Sigmoid colon (tissue), 7 donors: Measurements from ENCODE around the gene CAPN10. TPM values are rescaled to one million over a fixed set of nuclear protein-coding genes. Genes with fewer than 3 reads are reported as not detected.

Source experiments
- DNase-seq: peaks from one replicate; pipeline ENCODE4 v3.0.0-alpha.2; 2019
- H3K27ac ChIP-seq, 4 donors: fragments of 200-600 bp; sonication (generic); one replicate each; pipeline ENCODE4 v1.5.1; 2016 to 2019; ENCODE audit warnings: mild to moderate bottlenecking in 1 of 4
- H3K27me3 ChIP-seq, 3 donors: fragments of 200-600 bp; sonication (generic); one replicate each; pipeline ENCODE4 v1.5.1; 2019; ENCODE audit warnings: mild to moderate bottlenecking in 1 of 3
- H3K36me3 ChIP-seq, 4 donors: fragments of 200-600 bp; sonication (generic); one replicate each; pipeline ENCODE4 v1.5.1; 2016 to 2019
- H3K4me1 ChIP-seq, 4 donors: fragments of 200-600 bp; sonication (generic); one replicate each; pipeline ENCODE4 v1.5.1; 2017 to 2019
- H3K4me3 ChIP-seq, 4 donors: fragments of 200-600 bp; sonication (generic); one replicate each; pipeline ENCODE4 v1.5.1; 2017 to 2019; ENCODE audit warnings: mild to moderate bottlenecking in 2 of 4, moderate library complexity in 1 of 4
- H3K9me3 ChIP-seq, 4 donors: fragments of 200-600 bp in 3 of 4; sonication (generic) in 3 of 4; one replicate each; pipeline versions ENCODE4 v1.5.1 to v1.6.1; 2013 to 2019
- EP300 ChIP-seq, 4 donors: sonication (generic); formaldehyde crosslinking; IDR thresholded peaks; one replicate each; pipeline ENCODE4 v1.6.1; 2017; ENCODE audit warnings: antibody characterized with exemption in 4 of 4
- POLR2A ChIP-seq, 2 donors: fragments of 450-650 bp; IDR thresholded peaks; one replicate each; pipeline ENCODE4 v1.6.1; 2016; ENCODE audit warnings: antibody characterized with exemption in 2 of 2, mild to moderate bottlenecking in 2 of 2, moderate library complexity in 2 of 2
- POLR2AphosphoS5 ChIP-seq, 4 donors: sonication (generic); formaldehyde crosslinking; IDR thresholded peaks; one replicate each; pipeline ENCODE4 v1.6.1; 2017; ENCODE audit warnings: antibody characterized with exemption in 4 of 4
- WGBS, 2 donors: extraction: QIAGEN DNeasy Blood & Tissue Kit; methylation state at CpG; one replicate each; pipeline ENCODE4 v1.1.7; 2013; 5-methylcytosine and 5-hydroxymethylcytosine counted together
- intact Hi-C: fragments of 100-400 bp; cut with DNase I; formaldehyde crosslinking; loops from one replicate; pipeline ENCODE4 v1.15.1; 2023
- polyA plus RNA-seq, 3 donors: library from polyadenylated mRNA; stranded (reverse); fragments of 200-250 nt; gene quantifications; one replicate each; pipeline ENCODE4 v1.2.3, GENCODE V29; 2013
- total RNA-seq, 4 donors: library from RNA; depleted of rRNA; stranded (reverse); fragments of >200 nt; gene quantifications; one replicate each; pipeline ENCODE4 v1.1.0, GENCODE V29; 2016
- TF ChIP-seq, protein P1 (sequence below), 4 experiments: fragments of 450-650 bp in 3 of 4; fragments of 200-600 bp in 1 of 4; IDR thresholded peaks; one replicate each; pipeline ENCODE4 v1.5.1; 2016 to 2019; ENCODE audit warnings: antibody characterized with exemption in 4 of 4, mild to moderate bottlenecking in 3 of 4, moderate library complexity in 2 of 4
- donor health status: healthy with polysubstance abuse.
- donor health status: Bipolar disorder and iron deficiency.
- donor health status: healthy.

The CAPN10 gene
- total and polyA plus RNA-seq, 7 donors = 10.5 to 33.0 (median 16.4) TPM

DNA sequence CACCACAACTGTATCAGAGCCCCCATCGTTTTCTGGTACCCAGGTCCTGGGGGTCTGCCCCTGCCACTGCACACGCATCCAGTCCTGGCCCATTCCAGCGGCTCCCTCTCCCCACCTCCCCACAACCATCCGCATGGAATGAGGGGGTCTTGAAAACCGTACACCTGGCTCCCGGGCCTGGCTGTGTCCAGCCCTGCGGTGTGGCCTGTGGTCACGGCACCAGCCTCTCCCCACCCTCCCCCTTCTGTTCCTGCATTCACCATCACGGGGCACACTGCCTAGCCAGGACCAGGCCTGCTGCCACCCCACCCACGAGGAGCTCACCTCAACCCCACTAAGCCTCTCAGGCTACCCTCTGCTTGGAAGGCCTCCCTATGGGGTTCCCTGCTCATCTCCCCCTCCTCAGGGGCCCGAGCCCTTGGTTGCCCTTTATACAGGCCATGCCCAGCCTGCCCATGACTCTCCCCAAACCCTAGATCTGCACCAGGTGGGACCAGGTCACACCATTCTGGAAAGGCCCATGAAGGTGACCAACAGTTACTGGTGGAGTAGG, 50.1 kb downstream of the CAPN10 start:
- intact Hi-C loops = no loop called here
- H3K27me3 ChIP-seq = peaks cover 0 to 5% (median 0%) of the 10 kb centered on the region in 3 donors

DNA sequence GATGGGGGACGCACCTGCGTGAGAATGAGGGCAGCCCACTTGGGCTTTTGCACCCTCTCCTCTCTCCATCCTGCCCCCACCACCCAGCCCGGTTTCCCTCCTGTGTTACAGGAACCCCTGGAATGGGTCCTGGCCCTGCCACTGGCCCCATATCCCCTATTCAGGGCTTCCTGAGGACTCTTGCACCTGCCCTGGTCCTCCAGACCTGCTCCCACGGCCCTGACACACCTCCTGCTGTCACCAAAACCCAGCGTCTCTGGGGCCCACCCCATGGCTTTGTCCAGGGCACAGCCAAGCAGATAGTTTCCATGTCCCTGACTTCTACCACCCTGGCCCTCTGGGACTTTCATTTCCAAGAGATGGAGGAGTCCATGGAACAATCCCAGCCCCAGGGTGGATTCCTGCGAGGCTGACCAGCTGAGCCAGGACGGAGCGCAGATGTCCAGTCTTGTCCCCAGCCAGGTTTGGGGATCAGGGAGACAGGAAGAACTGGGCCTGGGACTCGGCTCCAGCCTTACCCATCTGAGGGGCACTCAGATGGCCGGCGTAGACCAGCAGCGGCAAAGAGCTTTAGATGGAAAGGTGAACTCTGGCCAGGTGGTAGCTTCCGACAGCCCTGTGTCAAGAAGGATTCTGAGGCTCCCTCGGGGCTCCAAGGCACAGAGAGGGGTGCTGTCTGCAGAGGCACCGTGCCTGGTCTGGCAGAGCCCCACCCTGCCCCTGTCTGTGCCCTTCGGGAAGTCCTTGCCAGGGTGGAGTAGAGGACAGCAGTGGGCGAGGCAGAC, 50.8 kb downstream of the CAPN10 start:
- TF ChIP-seq POLR2A (IDR thresholded peaks at IDR 0.05) = no peak
- intact Hi-C loops = no loop called here
- no peak for DNase-seq
- peaks cover 0 to 3% (median 0%) of the 10 kb centered on the region in 4 donors for H3K9me3 ChIP-seq
- peaks cover 0 to 9% (median 5%) of the 10 kb centered on the region in 3 donors for H3K27me3 ChIP-seq
- WGBS, 2 donors = 73 to 86% methylated on average over 17 of the region's 17 CpGs
- no peaks in the 10 kb centered on the region for H3K36me3 ChIP-seq
- H3K4me1 ChIP-seq = no peaks in the 10 kb centered on the region
- H3K4me3 ChIP-seq = no peak overlapping the region
- peak overlapping the region in 1 of 4 donors; percentile 63 for H3K27ac ChIP-seq

More for the DNA sequence above, 50.1 kb downstream of the CAPN10 start:
- peak; percentile 40 for DNase-seq
- no peaks in the 10 kb centered on the region for H3K36me3 ChIP-seq
- 79 to 83% methylated on average over 11 of the region's 11 CpGs for WGBS, 2 donors
- H3K27ac ChIP-seq = no peak overlapping the region
- peaks cover 0 to 3% (median 0%) of the 10 kb centered on the region in 4 donors for H3K9me3 ChIP-seq
- TF ChIP-seq POLR2A (IDR thresholded peaks at IDR 0.05) (no peak), POLR2AphosphoS5 (IDR thresholded peaks at IDR 0.05) (no peak), EP300 (IDR thresholded peaks at IDR 0.05) (no peak)
- no peak overlapping the region for H3K4me3 ChIP-seq
- H3K4me1 ChIP-seq = no peaks in the 10 kb centered on the region

DNA sequence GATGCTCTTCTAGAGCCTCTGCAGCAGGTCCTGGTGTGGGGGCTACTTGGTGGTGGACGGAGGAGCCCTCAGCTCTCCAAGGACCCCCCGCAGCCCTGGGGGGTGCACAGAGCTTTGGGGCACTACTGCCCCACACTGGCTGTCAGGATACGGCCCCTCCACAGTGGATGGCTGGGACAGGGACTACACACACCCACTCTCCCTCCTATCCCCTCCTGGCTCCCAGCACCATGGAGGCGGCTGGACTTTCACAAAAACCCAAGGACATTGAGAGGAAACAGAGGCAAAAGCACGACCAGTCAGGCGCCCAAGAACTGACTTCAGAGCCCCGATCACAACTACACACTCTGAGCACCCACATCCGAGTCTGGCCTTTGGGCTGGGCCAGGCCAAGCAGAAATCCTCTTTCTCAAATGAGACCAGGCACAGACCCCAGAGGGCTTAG, 51.4 kb downstream of the CAPN10 start:
- Histone ChIP-seq H3K4me3 (no peak overlapping the region), H3K36me3 (no peaks in the 10 kb centered on the region), H3K27ac (peak overlapping the region in 1 of 4 donors; percentile 63), H3K9me3 (peaks cover 0 to 3% (median 0%) of the 10 kb centered on the region in 4 donors), H3K4me1 (no peaks in the 10 kb centered on the region), H3K27me3 (peaks cover 0 to 15% (median 9%) of the 10 kb centered on the region in 3 donors)
- intact Hi-C loops = no loop called here
- TF ChIP-seq EP300 (IDR thresholded peaks at IDR 0.05) (no peak), POLR2A (IDR thresholded peaks at IDR 0.05) (no peak), POLR2AphosphoS5 (IDR thresholded peaks at IDR 0.05) (no peak)
- TF ChIP-seq, protein P1, sequence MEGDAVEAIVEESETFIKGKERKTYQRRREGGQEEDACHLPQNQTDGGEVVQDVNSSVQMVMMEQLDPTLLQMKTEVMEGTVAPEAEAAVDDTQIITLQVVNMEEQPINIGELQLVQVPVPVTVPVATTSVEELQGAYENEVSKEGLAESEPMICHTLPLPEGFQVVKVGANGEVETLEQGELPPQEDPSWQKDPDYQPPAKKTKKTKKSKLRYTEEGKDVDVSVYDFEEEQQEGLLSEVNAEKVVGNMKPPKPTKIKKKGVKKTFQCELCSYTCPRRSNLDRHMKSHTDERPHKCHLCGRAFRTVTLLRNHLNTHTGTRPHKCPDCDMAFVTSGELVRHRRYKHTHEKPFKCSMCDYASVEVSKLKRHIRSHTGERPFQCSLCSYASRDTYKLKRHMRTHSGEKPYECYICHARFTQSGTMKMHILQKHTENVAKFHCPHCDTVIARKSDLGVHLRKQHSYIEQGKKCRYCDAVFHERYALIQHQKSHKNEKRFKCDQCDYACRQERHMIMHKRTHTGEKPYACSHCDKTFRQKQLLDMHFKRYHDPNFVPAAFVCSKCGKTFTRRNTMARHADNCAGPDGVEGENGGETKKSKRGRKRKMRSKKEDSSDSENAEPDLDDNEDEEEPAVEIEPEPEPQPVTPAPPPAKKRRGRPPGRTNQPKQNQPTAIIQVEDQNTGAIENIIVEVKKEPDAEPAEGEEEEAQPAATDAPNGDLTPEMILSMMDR (IDR thresholded peaks at IDR 0.05) = no peak
- WGBS, 2 donors = 78 to 86% methylated on average over 8 of the region's 8 CpGs
- DNase-seq = no peak

DNA sequence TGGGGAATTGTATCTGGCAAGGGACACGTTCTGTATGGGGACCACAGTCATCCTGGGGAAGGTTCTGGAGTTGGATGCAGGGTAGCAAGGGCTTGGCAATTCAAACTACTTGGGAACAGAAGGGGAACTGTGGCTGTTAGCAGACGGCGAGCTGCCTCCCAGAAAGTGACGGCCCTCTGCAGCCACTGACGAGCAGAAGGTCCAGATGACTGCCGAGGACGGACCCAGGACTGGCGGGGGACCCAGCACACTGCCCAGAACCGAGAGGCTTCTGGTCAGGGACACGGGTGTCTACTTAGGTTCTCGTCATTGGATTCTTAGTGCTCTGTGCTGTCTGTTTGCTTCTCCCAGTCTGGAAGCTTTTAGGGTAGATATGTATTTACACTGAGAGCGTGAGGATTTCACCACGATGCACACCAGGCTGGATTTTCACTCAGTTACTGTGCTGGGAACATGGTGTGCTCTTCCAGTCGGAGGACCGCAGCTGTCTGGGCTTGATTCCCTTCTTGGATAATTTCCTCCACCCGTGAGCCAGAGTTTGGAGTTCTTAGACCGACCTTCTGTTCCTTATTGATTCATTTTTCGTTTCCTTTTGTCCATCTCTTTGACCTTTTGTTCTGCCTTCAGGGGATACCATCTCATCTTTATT, 52.1 kb downstream of the CAPN10 start:
- peak overlapping the region in 3 of 4 donors; percentile 26 to 63 (median 43) for H3K27ac ChIP-seq
- no peaks in the 10 kb centered on the region for H3K4me1 ChIP-seq
- intact Hi-C loops = no loop called here
- WGBS, 2 donors = 54 to 70% methylated on average over 18 of the region's 18 CpGs
- peaks cover 0 to 23% (median 16%) of the 10 kb centered on the region in 3 donors for H3K27me3 ChIP-seq
- H3K4me3 ChIP-seq = no peak overlapping the region
- peak; percentile 75 for DNase-seq
- peaks cover 0 to 3% (median 0%) of the 10 kb centered on the region in 4 donors for H3K9me3 ChIP-seq
- TF ChIP-seq POLR2AphosphoS5 (IDR thresholded peaks at IDR 0.05) = peak in 1 of 4 donors; percentile 35
- no peak for TF ChIP-seq EP300 (IDR thresholded peaks at IDR 0.05)
- no peaks in the 10 kb centered on the region for H3K36me3 ChIP-seq

- WGBS, 2 donors = 85 to 89% methylated on average over 18 of the region's 18 CpGs
- Histone ChIP-seq H3K27ac (peak overlapping the region in 1 of 4 donors; percentile 45), H3K4me3 (no peak overlapping the region), H3K36me3 (no peaks in the 10 kb centered on the region), H3K27me3 (peaks cover 0 to 32% (median 17%) of the 10 kb centered on the region in 3 donors), H3K9me3 (no peaks in the 10 kb centered on the region), H3K4me1 (no peaks in the 10 kb centered on the region)
- DNase-seq = peak; percentile 53
- intact Hi-C loops = no loop called here
- TF ChIP-seq POLR2AphosphoS5 (IDR thresholded peaks at IDR 0.05) = no peak
- TF ChIP-seq POLR2A (IDR thresholded peaks at IDR 0.05) = no peak
- no peak for TF ChIP-seq EP300 (IDR thresholded peaks at IDR 0.05)
- TF ChIP-seq, protein P1 (IDR thresholded peaks at IDR 0.05) = no peak
Measured at GRCh38 chr2:240639566-240639965, 53.0 kb downstream of the CAPN10 start.

DNA sequence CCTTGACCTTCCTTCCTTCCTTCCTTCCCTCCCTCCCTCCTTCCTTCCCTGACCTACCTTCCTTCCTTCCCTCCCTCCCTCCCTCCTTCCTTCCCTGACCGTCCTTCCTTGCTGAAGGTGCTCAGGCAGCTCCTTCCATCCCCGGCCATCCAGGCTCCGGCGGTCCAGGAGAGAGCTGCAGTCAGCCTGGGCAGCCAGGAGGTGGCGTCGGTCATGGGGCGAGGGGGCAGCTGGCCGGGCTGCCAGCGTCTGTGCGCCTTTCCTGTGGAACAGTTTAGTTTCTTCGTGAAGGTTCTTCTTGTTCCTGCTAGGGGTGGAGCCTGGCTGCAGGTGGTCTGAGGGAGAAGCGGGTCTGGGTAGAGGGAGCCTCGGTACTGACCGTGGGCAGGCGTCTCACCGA, 54.4 kb downstream of the CAPN10 start:
- Histone ChIP-seq H3K4me3 (no peak overlapping the region), H3K9me3 (no peaks in the 10 kb centered on the region), H3K4me1 (no peaks in the 10 kb centered on the region), H3K27ac (no peak overlapping the region), H3K27me3 (peaks cover 0 to 46% (median 25%) of the 10 kb centered on the region in 3 donors), H3K36me3 (no peaks in the 10 kb centered on the region)
- WGBS, 2 donors = 16 to 26% methylated on average over 16 of the region's 16 CpGs
- TF ChIP-seq POLR2AphosphoS5 (IDR thresholded peaks at IDR 0.05) (no peak), EP300 (IDR thresholded peaks at IDR 0.05) (no peak)
- intact Hi-C loops = no loop called here
- DNase-seq = peak; percentile 59
